GM19468 (cell line): Measurements from ENCODE around the gene AIFM2.

Source experiments
- ATAC-seq: cut with Tn5 transposase; IDR thresholded peaks from one replicate; pipeline ENCODE4 v1.9.1; 2021; ENCODE audit warnings: mild to moderate bottlenecking, moderate library complexity, moderate number of reproducible peaks; ENCODE audit not compliant: unreplicated experiment; ENCODE audit errors: extremely low read depth

AIFM2 gene

DNA sequence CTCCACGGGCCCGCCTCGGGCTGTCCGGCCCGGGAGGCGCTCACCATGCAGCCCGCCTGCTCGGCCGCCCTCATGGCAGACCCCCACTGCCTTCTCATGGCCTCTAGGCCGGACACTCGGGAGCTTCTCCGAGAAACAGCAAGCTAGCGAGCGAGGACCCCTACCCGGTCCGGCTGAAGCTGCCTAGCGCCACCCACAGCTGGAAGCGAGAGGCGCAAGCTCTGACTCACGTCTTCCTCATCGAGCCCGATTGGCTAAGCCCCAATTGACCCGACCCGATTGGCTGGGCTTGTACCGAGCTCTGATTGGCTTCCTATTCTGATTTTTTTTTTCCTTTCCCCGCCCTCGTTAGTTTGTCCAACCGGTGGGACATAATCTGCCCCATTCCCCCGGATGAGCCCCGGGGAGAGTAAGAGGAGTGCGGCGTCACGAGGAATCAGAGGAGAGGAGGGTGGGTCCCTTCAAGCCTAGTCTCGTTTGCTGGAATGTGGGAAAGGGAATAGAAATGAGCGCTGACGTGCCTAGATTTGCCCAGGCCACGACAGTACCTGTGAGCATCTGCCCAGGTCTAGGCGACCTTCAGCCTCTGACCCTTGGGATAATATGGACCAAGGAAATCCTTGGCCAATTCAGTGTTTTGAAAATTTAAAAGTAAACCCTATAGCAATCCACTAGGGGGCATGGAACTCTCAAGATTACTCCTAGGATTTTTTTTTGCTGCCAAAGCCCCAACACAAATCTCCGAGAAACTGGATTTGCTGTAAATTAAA lies 14.0 kb upstream of the AIFM2 start, which contains the start of gene TYSND1:
Gene TYSND1, minus strand, starts transcription at position 212 of the 770 bp plus-strand sequence. Its CDS starts 114 bp downstream, at position 98.
- peak; percentile 84 for ATAC-seq

DNA sequence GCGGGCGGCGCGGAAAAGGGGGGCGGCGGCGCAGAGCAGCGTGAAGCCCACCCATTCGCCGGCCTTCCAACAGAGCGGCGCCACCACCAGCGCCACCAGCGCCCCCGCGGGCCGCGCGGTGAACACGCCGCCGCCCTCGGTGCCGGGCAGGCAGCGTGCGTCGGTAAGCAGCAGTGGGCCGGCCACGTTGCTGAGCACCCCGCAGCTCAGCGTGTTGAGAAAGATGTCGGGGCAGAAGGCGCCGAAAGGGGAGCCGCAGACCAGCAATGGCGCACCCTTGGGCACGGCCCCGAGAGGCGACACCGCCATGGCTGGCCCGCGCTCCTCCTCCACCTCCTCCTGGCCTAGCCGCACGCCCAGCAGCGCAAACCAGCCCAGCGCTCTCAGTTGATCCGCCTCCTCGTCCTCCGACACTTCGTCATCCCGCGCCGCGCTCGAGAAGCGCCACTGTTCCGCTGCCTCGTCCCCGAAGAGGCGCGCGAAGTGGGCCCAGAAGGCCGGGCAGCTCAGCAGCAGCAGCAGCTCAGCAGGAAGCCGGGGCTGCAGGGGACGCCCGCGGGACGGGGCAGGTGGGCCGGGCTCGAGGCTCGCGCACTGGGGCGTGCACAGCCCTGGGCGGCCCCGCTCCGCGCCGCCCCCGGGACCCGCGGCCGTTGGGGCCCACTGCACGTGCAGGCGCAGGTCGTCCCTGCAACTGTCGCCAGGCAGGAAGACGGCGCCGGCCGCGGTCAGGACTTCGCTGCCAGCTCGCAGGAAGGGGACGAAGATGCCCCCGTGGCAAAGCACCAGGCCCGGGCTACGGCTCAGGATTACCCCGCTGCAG lies 13.3 kb upstream of the AIFM2 start:
- ATAC-seq: peak; percentile 34

DNA sequence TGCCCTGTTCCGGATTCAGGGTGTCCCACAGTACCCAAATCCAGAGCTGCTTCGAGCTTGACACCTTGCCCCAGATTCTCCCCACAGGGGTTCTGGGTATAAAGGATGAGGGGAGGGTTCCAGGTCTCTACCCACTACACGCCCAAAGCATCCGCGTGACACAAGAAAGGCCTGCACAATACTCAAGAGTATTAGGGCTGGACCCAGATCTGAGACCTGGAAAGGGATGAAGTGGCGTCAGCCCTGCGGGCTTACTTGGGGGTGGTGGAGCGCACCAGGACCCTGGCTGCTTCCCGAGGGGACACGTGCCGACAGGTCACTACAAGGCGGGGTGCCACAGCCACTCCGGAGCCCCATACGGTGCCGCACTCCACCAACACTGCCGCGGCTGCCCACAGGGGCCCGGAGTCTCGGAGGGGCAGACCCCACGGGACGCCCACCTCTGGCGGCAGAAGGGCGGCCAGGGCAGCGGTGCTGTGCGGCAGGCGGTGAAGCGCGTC lies 12.6 kb upstream of the AIFM2 start:
- ATAC-seq: no peak

DNA sequence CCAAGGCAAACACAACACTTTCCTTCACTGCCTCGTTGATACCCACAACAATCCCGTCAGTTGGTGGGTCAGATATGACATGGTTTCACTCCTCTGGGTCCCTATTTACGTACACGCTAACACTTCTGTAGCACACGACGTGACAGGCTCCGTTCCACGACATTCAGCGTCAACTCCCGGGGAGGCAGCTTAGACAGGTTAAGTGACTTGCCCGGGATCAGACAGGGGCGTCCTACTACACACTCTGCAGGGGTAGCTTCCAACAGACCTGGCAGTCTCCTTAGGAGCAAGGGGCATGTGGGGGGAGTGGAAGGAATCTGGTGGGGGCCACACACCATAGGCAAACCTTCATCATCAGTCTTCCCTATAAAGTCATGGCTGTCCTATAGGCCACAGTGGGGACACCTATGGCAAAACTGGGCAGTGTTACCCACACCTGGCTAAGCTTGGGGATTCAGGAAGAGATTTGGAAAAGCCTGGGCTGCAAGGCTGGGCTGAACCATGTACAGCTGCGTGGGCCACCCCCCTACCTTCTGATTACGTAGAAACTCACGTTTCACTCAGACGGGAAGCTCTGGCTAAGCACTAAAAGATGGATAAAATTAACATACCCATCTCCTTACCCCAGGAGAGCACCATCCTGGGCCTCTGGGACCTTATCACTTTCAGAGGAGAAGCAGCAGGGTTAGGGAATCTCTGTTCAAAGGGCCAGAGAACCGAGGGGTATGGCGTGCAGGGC lies 11.9 kb upstream of the AIFM2 start:
- no peak for ATAC-seq

DNA sequence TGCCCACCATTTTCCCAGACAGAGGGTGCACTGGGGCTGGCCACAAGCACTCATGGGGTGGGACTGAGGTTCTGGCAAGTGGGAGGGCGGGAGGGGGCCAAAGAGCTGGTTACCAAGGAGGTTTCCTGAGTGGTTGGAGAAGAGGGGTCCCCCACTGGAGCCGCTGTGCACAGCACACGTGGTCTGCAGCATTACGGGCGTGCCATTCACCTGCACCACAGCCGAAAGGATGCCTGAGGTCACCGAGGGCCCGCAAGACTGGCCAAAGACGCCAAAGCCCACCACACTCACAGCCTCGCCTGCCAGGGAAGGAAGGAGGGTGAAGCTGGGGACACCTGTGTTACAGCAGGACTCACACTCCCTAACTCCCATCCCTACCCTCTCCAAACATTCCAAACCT lies 9.9 kb upstream of the AIFM2 start:
- no peak for ATAC-seq

DNA sequence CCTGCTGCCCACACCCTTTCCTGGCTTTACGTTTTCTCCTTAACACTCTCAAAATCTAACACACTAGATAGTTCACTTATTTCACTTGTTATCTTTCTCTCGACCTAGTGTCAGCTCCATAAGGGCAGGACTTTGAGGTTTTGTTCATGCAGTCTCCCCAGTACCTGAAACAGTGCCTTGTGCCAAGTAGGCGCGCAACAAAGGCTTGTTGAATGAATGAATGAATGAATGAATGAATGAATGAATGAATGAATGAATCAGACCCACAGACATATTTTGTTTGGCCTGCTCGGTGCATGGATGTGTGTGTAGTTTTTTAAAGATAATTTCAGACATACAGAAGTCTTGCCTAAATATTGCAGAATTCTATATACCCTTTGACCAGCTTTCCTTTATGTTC lies 7.7 kb upstream of the AIFM2 start:
- ATAC-seq: no peak

DNA sequence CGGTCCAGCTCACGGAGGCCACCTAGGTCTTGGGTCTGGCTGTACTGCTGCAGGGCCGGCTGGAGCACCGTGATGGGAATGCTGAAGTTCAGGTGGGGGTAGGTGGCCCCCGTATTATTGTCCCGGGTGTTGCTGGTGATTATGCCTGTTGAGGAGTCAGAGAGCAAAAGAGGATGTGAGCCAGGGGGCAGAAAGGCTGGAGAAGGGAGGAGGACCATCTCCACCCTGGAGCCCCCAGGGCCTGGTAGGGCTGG lies 7.3 kb upstream of the AIFM2 start:
- ATAC-seq: no peak

DNA sequence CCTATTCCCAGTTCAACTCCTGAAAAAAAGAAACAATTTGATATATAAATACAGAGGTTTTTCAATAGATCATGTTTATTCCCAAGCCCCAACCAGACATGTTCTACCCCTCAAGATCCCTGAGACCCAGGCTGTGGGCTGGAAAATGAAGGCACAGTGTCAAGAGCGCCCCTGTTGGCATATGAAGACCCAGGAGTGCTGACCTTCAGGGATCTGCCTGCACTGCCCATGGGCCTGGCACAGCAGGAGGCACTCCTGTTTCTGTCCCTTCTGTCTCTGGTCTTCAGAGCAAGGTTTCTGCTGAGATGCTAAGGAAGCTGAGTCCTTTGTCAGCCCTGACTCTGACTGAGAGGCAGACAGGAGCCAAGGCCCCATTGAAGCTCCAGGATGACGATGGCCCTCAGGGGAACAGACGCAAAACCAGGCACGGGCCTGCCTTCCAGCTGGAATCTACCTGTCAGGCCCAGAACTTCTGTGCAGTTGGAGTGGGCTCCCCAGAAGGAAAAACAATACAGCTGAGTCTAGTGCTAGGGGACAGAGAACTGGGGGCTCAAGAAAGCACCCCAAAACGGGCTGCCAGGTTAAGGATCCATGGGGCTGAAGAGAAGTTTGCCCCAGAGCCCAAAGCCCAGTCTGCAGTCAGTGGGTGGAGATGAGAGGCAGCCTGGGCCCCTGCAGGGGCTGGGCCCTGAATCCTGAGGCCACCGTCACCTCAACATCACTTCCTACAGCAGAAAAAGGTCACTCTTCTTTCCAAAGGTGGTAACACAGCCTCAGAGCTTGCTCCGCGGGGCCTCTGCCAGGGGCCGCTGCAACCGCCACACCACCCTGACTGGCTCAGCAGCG lies 6.7 kb upstream of the AIFM2 start:
- no peak for ATAC-seq

DNA sequence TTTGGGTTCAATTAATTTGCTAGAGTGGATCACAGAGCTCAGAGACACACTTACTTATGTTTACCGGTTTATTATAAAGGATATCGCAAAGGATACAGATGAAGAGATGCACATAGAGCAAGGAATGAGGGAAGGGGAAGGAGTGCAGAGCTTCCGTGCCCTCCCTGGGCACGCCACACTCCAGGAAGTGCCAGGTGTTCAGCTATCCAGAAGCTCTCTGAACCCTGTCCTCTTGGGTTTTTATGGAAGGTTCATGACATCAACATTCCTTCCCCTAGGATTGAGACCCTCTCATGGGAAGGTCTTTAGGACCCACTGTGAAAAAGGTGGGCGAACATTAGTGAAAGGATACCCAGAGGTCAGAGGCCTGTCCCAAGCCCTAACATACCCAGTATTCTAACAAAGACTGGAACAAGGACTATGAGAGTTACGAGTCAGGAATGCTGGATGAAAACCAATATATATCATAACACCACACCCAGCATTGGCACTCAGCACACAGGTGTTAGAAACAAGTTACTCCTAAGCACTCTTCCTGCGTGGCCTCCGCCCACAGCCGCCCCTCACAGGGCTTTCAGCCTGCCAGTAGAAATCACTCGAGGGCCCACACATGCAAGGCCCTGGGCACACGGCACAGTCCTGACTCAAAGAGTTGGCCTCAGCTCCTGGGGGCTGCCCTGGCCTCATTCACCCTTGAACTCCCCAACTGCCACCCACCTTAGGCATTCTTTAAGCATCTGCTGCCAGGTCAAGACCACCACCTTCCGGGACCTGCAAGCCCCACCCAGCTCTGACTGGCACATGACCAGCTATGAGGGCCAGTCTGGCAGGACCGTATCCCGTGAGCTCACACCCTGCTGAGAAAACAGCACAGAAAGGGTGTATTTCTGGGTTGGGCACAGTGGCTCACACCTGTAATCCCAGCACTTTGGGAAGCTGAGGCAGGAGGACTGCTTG lies 5.6 kb upstream of the AIFM2 start:
- no peak for ATAC-seq

DNA sequence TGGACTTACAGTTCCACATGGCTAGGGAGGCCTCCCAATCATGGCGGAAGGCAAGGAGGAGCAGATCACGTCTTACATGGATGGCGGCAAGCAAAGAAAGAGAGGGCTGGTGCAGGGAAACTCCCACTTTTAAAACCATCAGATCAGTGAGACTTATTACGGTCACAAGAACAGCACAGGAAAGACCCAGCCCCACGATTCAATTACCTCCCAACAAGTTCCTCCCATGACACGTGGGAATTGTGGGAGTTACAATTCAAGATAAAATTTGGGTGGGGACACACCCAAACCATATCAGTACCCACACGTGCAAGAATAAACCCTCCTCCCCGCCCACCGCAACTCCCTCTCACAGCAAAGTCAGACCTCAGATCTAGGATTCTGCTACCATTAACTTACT lies 4.5 kb upstream of the AIFM2 start:
- no peak for ATAC-seq

DNA sequence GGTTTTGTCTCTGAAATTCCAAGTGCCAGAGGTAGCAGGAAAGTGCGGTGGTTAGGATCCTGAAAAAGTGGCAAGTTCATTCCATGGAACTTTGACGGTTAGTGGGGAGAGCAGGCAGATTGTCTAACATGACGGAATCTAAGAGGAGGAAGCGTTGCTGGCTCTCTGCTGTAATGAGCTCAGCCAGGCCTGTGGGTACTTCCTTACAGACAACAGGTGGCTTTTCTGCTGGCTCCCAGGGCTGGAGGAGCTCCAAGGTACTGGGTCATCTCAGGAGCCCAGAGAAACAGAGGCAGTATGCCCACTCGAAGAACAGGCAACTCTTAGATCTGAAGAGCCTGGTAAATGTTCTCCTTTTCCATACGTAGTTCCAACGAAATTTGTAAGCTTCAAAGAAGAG lies 3.1 kb upstream of the AIFM2 start:
- no peak for ATAC-seq

DNA sequence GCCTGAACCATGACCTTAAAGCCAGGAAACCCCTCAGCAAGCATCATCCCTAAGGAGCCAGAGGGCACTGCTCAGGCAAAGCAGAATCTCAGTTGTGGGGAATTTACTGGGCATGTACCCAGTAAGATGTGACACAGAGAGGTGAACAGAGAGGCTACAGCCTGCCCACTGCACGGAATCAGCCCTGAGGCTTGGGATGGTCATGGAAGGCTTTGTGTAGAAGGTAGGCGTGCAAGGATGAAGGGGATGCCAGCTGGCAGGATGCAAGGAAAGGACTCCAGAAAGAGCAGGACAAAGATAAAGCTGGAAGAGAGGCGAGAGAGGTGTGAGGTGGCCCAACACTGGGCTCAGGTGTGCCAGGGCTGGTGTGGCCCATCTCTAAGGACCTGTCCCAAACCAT lies 2.4 kb upstream of the AIFM2 start:
- ATAC-seq: no peak

DNA sequence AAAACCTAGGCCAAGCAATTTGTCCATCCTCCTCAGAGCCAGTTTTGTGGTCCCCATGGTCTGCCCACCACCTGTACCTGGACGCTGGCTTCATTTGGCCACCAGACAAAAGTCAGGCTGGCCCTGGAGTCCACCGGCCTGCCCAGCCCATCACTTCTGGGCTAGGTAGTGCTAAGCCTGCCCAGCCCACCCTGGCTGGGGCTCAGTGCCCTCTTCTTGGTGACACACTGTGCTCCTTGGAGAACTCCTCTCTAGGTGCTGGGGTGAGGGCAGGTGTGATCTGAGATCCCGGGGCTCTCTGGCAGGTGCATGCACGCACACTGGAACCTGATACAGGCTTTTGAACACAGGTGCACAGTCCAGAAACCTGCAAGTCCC lies 1.1 kb downstream of the AIFM2 start:
- no peak for ATAC-seq

DNA sequence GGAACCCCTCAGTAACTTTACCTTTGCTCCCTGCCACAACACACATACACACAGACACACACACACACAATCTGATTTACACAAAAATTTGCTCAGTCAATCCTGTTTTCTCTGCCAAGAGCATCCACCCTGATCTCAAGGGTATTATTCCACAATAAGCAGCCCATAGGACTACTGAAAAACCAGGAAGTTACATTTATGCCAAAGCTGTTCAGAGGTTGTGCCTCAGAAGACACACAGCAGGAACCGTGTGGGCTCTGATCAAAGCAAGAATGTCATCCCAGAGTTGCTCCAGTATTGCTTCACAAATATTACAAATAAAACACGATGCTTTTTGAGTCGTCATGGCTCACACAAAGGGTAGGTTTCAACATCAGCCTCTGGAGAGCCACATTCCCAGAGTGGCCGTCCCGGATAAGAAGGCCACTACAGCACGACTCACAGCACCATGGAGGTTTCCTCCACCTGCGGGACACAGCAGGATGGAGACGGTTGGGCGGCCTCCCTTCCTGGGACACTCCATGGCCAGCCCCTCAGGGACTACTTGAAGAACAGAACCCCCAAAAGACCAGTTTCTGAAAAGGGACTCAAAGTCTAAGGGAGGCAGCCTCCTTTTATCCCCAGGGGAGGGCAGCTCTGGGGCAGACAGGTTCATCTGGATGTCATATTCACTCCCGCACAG lies 1.6 kb downstream of the AIFM2 start:
- ATAC-seq: no peak

DNA sequence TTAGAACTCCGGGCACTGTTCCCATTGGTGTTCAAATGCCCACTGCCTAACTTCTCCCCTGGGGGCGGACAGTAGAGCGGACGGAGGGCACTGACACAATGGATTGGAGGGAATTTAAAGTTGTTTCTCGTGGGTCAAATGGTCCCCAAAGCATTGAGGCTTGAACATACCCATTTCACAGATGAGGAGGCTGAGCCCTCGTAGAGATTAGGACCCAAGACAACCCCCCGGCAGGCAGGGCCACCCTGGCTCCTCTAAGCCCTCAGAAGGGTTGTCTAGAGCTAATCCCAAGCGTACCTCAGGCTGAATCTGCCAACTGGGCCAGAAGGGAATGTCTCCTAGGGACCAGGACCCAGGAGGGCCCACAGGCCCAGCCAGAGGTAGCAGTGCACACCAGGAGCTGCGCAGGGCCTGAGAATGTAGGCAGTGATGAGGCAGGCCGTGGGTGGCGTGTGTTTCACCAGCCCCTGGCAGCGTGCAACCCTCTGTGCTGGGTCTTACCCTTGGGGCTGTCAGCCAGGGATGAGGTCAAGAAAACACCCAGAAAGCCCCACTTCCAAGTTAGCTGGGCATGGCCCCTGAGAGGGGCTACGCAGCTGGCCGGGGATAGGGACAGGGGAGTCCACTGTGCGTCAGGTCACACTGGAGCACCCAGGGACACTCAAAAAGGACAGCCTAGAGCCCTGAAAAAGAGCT lies 5.8 kb downstream of the AIFM2 start:
- ATAC-seq: no peak

DNA sequence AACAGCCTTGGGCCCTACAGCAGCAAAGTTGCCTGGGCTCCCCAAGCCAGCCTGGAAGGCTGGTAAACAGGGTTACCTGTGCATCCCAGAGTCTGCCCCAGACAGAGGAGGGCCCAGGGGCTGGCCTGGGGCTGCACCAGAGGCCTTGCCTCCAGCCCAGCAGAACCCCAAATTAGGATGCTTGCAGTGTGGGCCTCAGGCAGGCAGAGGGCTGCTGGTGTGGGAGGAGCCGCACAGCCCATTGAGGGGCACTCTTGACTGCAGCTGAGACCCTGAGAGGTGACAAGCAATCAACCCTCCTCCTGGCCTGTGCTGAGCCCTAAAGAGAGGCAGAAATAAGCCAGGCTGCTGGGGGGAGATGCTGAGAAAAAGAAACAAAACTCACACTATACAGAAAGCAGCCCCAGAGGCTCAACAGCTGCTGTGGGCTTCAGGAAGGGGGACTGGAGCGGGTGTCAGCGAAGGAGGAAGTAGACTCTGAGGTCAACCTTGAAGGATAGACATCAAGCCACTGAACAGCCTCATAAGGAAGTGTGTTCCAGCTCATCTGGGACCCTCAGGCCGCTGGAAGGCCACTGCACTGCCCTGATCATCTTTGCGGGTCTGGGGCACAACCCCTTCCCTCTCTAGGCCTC lies 6.6 kb downstream of the AIFM2 start:
- ATAC-seq: no peak

DNA sequence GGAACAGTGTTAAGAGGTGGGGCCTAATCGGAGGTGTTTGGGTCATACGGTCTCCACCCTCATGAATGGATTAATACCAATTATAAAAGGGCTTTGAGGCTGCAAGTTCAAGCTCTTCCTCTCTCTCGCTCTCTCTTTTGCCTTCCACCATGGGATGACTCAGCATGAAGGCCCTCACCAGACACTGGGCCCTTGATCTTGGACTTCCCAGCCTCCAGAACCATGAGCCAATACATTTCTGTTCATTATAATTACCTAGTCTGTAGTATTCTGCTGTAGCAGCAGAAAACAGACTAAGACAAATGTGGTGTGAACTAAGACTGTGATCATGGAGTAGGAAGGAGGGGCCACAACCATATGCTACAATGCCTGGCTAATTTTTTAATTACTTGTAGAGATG lies 7.7 kb downstream of the AIFM2 start:
- no peak for ATAC-seq
